GM21528 (cell line): Measurements from ENCODE around the gene NINJ2.

Experiments
- ATAC-seq: cut with Tn5 transposase; IDR thresholded peaks from one replicate; pipeline ENCODE4 v1.9.1; 2021; ENCODE audit warnings: mild to moderate bottlenecking, moderate library complexity; ENCODE audit not compliant: unreplicated experiment, low FRiP score

NINJ2 gene

GRCh38 chr12:617304-617915 is 45.8 kb downstream of the NINJ2 start:
- no peak for ATAC-seq

GRCh38 chr12:615620-616019 is 47.6 kb downstream of the NINJ2 start:
- no peak for ATAC-seq

- no peak for ATAC-seq
Observed at GRCh38 chr12:614411-614970, 48.8 kb downstream of the NINJ2 start.

GRCh38 chr12:613996-614395 is 49.2 kb downstream of the NINJ2 start:
- ATAC-seq: no peak

GRCh38 chr12:612886-613285 is 50.4 kb downstream of the NINJ2 start:
- no peak for ATAC-seq

GRCh38 chr12:612293-612692 is 51.0 kb downstream of the NINJ2 start:
- no peak for ATAC-seq

- ATAC-seq: no peak
Observed at GRCh38 chr12:611721-612120, 51.5 kb downstream of the NINJ2 start.

GRCh38 chr12:608921-609320 is 54.3 kb downstream of the NINJ2 start:
- no peak for ATAC-seq

- ATAC-seq: no peak
Observed at GRCh38 chr12:608413-608812, 54.8 kb downstream of the NINJ2 start.

GRCh38 chr12:607541-608001 is 55.7 kb downstream of the NINJ2 start:
- no peak for ATAC-seq

- ATAC-seq: no peak
Observed at GRCh38 chr12:604956-605355, 58.3 kb downstream of the NINJ2 start.

GRCh38 chr12:602700-603068 is 60.6 kb downstream of the NINJ2 start:
- ATAC-seq: no peak

- no peak for ATAC-seq
Observed at GRCh38 chr12:601976-602699, 61.1 kb downstream of the NINJ2 start.

GRCh38 chr12:599756-600155 is 63.5 kb downstream of the NINJ2 start:
- no peak for ATAC-seq

GRCh38 chr12:597926-598568 is 65.2 kb downstream of the NINJ2 start:
- no peak for ATAC-seq

- no peak for ATAC-seq
Observed at GRCh38 chr12:593396-594270, 69.6 kb downstream of the NINJ2 start.

GRCh38 chr12:592024-592505 is 71.2 kb downstream of the NINJ2 start:
- ATAC-seq: no peak

GRCh38 chr12:591167-592023 is 71.8 kb downstream of the NINJ2 start:
- no peak for ATAC-seq

GRCh38 chr12:590206-590750 is 73.0 kb downstream of the NINJ2 start:
- no peak for ATAC-seq
